GM19452 (cell line): ENCODE measurements around the gene SCAMP3.
A peak's percentile ranks its signal among the peaks of the same experiment; 100 is the strongest.
"Not testable (repeated sequence)": the region's sequence is repeated elsewhere in the genome, so short reads cannot be mapped to it uniquely, and the experiment has no call there.

ENCODE experiments used
- ATAC-seq: cut with Tn5 transposase; IDR thresholded peaks from one replicate; pipeline ENCODE4 v1.9.1; 2021; ENCODE audit not compliant: unreplicated experiment

The SCAMP3 gene

DNA sequence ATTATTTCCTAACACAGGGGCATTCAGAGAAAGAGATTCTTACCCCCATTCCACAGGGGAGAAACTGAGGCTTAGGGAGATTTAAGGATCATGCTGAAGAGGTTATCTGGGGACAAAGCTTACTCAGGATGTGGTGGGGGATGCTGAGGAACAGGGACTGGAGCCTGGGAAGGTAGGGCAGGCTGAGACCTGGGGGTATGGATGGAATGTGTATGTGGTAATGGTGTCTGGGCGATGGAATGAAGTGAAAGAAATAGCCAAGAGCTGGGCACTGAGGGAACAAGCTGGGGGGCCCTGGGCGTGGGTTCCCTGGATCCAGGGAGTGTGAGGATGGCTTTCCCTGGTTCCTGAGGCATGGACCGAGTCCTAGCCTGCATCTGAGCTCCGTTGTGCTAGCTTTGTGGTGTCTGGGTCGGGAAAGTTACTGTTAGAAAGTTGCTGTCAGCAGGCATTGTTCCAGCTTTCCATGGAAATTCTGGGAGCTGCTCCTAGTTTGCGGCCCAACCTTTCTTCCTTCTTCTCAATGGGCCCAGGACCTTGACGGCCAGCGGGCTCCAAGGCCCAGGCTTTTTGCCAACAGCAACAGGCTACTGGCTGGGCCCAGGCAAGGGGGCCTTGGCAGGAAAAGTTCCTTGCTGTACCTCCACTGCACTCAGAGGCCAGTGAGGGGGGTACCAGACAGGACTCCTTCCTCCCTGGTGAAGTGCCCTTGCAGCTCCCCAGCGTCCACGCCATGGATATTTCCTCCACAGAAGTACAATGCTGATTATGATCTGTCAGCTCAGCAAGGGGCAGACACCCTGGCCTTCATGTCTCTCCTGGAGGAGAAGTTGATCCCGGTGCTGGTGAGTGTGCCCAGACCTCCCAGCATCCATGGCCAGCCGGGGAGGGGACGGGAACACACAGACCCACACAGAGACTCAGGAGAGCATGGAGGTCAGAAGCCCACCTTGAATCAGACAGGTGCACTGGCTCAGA, 29.9 kb downstream of the SCAMP3 start:
- ATAC-seq, result not testable (repeated sequence)

DNA sequence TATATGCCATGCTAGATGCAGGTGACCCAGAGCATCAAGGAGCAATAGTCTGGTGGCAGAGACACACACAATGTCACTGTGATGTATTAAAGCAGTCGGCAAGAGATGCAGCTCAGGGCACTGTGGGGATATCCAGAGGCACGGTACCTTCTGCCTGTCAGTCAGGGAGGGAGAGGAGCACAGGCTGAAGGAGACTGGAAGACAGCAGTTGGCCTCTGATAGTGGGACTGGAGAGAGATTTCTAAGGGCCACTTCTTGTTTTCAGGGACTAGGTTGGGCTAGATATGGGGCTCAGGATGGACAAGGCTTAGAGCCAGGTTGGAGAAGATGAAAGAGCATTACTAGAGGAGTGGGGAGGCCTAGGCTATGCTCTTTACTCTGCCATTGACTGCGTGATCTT, 30.9 kb downstream of the SCAMP3 start:
- not testable (repeated sequence) for ATAC-seq

DNA sequence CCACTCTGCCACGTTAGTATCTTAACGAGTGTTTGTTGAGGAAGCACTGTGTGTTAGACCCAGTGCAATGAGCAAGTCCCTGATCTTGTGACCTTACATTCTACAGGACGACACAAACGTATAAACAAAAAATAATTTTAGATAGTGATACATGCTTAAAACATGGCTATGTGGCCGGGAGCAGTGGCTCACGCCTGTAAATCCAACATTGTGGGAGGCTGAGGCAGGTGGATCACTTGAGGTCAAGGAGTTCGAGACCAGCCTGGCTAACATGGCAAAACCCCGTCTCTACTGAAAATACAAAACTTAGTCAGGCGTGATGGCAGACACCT, 34.1 kb downstream of the SCAMP3 start:
- ATAC-seq, result no peak

DNA sequence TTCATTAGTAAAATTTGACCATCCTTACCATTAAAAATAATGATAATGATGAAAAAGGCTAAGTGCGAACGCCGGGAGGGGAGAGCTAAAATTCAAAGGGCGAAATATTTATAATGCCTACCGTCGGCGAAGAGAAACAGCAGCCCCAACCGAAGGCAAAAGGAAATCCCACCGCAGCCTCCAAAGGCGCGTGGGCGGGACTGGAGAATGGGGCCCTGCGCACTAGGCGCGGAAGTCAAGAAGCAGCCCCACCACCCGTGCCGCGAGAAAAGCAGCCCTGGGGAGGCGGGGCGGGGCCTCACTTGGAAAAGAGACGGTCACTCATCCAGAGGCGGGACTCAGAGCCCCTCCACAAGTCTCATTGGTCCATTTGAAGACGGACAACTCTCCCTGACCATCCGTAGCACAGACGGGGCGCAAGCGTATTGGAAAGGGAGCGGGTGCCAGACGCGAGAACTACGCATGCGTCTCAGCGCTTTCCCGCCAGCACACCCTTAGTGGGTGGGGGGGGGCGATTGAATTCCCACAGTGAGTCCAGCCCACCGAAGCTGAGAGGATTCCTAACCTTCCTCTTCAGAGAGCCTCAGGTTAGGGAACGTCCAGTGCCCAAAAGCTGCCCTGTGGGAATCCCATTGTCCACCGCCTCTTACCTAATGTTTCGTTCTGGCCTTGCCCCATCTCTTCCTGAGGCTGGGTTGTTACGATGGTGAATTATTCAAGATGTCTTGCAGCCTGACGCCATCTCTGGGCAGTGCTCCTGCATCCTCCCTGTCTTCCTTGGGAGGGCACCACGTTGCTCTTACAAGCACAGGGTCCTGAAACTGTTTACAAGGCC, 34.7 kb downstream of the SCAMP3 start:
- ATAC-seq, result peak; percentile 81

DNA sequence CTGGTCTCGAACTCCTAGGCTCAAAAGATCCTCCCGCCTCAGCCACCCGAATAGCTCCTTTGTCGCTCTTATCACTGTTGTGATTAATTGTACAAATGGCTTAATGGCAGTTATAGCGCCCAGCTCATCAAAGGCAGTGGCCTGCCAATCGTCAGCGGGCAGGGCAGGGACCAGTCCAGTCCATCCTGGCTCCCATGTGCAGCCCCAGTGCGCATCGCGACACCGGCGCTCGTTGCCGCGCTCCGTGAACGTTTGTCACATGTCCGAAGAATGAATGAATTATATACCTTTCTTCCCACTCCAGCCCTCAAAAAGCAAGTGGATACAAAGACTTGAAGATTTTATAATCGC, 35.3 kb downstream of the SCAMP3 start:
- ATAC-seq, result peak; percentile 35

DNA sequence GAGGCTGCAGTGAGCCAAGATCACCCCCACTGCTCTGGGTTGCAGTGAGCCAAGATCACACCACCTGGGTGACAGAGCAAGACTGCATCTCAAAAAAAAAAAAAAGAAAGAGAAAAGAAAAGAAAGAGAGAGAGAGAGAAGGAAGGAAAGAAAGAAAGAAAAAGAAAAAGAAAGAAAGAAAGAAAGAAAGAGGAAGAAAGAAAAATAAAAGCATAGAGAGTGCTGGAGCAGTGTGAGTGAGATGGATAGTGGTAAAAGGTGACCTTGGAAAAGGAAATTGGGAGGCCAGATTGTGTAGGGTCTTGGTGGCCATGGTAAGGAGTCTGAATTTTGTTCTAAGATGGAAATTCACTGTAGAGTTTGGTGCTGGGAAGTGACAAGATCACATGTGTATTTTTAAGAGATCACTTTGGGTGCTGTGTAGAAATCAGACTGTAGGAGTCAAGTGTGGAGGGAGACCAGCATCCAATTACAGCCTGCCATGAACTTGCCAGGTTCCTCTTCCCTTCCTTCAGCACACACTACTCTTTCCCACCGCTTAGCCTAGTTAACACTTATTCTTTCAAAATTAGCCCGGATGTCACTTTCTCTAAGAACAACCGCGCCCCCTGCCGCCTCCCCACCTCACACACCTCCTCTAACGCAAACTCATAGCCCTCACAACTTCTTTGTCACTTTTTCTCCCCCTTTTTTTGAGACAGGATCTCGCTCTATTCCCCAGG, 35.8 kb downstream of the SCAMP3 start:
- peak; percentile 15 for ATAC-seq

DNA sequence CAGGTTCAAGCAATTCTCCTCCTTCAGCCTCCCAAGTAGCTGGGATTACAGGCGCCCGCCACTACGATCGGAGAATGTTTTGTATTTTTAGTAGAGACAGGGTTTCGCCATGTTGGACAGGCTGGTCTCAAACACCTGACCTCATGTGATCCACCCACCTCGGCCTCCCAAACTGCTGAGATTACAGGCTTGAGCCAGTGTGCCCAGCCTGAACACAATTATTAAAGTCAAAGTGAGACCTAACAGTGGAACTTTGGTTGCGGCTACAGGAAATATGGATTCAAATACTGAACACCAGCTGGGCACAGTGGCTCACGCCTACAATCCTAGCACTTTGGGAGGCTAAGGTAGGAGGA, 36.8 kb downstream of the SCAMP3 start:
- not testable (repeated sequence) for ATAC-seq

DNA sequence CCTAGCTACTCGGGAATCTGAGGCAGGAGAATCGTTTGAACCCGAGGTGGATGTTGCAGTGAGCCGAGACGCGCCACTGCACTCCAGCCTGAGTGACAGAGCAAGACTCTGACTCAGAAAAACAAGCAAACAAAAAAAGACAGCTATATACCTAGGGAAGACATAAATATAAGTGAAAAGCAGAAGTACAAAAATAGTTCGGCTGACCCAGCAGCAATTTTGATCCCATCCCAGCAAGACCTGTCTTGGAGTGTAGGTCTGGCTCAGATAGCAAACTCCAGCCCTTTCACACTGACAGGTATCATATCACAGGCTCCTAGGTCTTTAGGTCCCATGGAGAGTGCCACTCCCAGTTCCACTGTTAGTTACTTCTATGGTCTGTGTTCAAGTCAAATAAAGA, 39.1 kb downstream of the SCAMP3 start:
- ATAC-seq, result no peak

DNA sequence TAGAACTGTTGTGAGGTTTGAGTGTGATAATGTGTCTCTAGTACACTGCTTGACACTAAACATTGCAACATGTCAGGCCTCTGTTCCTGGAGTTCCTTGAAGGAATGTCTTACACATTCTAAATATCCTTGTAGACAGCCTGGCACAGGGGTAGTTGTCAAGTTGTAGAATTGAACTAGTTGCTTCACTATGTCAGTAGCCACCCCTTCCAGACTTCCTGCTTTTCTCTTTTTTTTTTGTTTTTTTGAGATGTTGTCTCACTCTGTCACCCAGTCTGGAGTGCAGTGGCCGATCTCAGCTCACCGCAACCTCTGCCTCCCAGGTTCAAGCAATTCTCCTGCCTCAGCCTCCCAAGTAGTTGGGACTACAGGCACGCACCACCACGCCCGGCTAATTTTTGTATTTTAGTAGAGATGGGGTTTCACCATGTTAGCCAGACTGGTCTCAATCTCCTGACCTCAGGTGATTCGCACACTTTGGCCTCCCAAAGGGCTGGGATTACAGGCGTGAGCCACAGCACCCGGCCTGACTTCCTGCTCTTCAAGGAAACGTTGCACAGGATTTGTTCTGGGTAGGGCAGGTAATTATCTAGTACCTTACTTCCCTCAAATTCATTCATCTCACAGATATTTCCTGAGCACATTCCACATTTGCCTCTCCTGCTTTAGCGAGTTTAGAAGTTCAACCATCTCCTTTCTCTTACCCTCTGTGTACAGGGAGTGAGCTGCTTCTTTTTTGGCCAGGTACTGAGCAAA, 41.8 kb downstream of the SCAMP3 start:
- ATAC-seq, result not testable (repeated sequence)

DNA sequence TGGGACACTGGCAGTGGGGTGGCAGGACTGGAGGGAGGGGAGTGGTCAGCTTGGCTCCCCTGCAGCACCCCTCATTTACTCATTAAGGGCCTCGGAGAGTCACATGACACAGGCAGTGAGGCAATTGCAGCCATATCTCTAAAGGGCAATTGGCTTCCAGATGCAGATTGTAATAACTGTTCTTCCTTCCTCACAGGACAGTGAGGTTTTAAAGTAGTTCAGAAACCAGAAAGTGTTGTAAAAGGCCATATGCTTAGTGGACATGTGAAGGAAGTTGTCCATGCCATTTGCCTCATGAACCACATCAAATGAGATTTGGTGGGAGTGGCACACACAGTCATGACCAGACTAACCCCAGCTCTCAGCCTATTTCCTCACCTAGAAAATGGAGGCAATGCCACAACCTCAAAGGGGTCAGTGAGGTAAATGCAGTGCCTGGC, 42.5 kb downstream of the SCAMP3 start:
- ATAC-seq, result no peak

DNA sequence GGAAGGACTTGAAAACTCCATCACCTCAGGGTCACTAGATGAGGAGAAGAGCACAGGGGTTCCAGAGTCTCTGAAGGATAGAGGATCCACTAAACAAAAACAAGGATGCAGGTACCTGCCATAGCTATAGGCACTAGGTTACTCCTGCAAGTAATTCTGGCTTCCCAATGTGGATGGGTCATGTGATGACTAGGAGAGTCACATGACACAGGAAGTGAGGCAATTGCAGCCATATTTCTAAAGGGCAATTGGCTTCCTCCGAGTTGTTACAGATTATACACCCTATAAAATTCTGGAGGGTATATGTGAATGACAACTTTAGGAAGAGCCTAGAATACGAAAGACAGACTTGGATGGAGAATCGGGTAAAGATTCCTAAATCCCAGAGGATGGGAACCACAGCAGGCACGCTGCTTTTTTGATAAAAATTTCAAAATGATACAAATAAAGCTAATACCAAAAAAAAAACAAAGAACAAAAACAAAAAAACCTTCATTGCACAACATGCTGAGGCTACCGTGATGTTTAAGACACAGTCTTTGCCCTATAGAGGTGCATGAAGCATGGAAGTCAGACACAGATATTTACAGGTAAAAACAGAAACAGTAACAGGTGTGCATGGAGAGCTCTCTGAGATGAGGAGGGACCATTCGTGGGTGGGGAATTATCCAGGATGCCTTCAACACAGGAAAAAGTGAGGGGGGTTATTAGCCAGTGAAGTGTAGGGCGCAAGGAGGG, 43.1 kb downstream of the SCAMP3 start:
- ATAC-seq, result no peak

DNA sequence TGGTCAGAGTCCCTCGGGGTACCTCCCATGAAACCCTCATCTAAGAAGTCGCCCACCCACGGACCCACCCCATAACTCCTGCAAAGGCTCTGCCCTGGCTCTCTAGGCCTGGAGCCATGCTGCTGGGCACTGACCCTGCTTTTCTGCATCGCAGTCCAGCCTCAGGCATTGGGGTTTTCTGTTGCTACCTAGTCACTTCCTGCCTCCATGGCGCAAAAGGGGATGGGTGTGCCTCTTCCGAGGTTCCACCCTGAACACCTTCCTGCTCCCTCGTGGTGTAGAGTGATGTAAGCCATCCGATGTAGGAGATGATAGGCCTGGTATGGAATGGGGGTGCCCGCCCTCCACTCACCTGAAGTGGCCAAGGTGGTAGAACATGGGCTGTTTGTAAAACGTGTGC, 47.5 kb downstream of the SCAMP3 start:
- ATAC-seq, result not testable (repeated sequence)

DNA sequence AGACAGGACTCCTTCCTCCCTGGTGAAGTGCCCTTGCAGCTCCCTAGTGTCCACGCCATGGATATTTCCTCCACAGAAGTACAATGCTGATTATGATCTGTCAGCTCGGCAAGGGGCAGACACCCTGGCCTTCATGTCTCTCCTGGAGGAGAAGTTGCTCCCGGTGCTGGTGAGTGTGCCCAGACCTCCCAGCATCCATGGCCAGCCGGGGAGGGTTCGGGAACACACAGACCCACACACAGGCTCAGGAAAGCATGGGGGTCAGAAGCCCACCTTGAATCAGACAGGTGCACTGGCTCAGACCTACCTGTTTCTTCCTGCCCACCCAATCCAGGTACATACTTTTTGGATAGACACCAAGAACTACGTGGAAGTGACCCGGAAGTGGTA, 50.1 kb downstream of the SCAMP3 start:
- ATAC-seq, result not testable (repeated sequence)

DNA sequence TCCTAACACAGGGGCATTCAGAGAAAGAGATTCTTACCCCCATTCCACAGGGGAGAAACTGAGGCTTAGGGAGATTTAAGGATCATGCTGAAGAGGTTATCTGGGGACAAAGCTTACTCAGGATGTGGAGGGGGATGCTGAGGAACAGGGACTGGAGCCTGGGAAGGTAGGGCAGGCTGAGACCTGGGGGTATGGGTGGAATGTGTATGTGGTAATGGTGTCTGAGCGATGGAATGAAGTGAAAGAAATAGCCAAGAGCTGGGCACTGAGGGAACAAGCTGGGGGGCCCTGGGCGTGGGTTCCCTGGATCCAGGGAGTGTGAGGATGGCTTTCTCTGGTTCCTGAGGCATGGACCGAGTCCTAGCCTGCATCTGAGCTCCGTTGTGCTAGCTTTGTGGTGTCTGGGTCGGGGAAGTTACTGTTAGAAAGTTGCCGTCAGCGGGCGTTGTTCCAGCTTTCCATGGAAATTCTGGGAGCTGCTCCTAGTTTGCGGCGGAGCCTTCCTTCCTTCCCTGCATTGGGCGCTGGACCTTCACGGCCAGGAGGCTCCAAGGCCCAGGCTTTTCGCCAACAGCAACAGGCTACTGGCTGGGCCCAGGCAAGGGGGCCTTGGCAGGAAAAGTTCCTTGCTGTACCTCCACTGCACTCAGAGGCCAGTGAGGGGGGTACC, 50.6 kb downstream of the SCAMP3 start:
- not testable (repeated sequence) for ATAC-seq

DNA sequence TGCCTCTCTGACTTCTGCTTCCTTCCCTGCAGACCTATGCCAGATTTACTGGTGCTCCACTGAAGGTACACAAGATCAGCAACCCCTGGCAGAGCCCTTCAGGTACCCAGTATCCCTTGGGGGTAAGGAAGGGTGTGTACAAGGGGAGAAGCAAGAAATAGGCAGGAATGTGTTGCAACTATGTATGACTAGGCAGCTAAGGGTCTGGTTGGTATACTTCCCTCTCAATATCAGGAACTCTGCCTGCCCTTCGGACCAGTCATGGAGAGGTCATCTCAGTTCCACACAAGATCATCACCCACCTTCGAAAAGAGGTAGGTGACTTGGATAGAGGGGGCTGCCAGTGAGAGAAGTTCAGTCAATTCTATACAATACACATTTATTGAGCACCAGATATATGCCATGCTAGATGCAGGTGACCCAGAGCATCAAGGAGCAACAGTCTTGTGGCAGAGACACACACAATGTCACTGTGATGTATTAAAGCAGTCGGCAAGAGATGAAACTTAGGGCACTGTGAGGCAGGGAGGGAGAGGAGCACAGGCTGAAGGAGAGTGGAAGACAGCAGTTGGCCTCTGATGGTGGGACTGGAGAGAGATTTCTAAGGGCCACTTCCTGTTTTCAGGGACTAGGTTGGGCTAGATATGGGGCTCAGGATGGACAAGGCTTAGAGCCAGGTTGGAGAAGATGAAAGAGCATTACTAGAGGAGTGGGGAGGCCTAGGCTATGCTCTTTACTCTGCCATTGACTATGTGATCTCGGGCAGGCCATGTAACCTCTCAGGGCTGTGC, 51.7 kb downstream of the SCAMP3 start:
- no peak for ATAC-seq

DNA sequence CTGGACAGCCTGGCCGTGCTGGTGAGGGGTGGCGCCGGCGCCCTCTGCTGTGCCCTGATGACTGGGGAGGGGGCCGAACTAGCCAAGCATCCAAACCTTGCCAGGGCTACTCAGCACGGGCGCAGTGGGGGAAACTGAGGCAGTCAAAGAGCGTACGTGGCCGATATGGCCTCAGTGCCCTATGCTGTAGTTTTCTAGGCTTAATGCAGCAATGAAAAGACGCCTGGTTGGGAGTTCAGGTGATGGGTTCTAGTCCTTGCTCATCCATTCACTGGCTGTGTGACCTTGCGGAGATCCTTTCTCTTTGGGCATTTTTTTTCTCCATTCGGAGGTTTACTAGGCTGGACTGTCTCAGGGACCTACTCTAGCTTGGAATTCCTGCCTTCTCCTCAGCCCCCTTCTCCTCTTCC, 52.8 kb downstream of the SCAMP3 start:
- no peak for ATAC-seq

DNA sequence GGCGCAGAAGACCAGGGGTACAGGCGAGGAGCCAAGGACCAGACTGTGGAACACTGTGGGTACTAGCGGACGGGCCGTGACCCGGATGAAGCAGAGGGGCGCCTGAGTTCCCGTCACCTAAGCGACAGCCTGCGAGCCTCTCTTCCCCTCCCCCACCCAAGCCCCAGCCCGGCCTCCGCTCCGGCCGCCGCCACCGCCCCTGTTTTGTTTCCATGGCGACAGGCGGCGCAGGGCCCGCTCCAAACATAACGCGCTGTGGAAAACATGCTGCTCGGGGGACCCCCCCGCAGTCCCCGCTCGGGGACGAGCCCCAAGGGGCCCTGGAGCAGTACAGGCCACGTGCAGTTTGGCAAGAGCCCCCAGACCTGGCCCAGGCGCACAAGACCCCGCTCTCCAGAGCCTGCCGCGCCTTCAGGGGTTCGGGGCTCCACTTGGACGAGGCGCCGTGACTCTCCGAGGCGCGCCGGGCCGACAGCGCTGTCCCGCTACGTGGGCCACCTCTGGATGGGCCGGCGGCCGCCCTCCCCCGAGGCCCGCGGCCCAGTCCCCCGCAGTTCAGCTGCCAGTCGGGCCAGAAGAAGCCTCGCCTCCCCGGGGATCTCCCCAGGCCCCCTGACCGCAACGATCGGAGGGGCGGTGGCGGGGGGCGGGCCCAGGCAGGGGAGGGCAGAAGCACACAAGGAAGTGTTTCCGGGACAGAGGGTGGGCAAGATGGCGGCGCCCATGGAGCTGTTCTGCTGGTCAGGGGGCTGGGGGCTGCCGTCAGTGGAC, 53.4 kb downstream of the SCAMP3 start, which contains the start of gene MTX1:
Gene MTX1, plus strand, starts transcription at position 155 of the 771 bp plus-strand sequence. Its CDS starts 110 bp downstream, at position 265.
- ATAC-seq, result peak; percentile 72
